T follicular helper cell (primary cell): ENCODE measurements around the gene CTH.
"Not testable (repeated sequence)": the region's sequence is repeated elsewhere in the genome, so short reads cannot be mapped to it uniquely, and the experiment has no call there.

Experiments used
- DNase-seq: peaks from one replicate; pipeline ENCODE4 v3.0.0-alpha.2; 2020; ENCODE audit warnings: low read depth
- total RNA-seq, 2 experiments: gene quantifications; one replicate each; lab custom pipeline; 2026; lab: John Stamatoyannopoulos, UW

CTH gene
- 3.6 to 26.8 reads per million in 2 experiments for total RNA-seq

GRCh38 chr1:70410604-70411359 is at the start of gene CTH:
Gene CTH, plus strand, starts transcription at chr1:70411268. Its CDS starts 148 bp downstream, at chr1:70411416.
- DNase-seq = peak; percentile 90

- DNase-seq = no peak
Measured at GRCh38 chr1:70361727-70362398, 49.2 kb upstream of the CTH start.

GRCh38 chr1:70364439-70364838 is 46.6 kb upstream of the CTH start:
- no peak for DNase-seq

GRCh38 chr1:70366425-70366952 is 44.6 kb upstream of the CTH start:
- DNase-seq = not testable (repeated sequence)

- not testable (repeated sequence) for DNase-seq
Measured at GRCh38 chr1:70366997-70367396, 44.1 kb upstream of the CTH start.

GRCh38 chr1:70367397-70367796 is 43.7 kb upstream of the CTH start:
- not testable (repeated sequence) for DNase-seq

GRCh38 chr1:70371586-70371985 is 39.5 kb upstream of the CTH start:
- not testable (repeated sequence) for DNase-seq

- no peak for DNase-seq
Measured at GRCh38 chr1:70372426-70372825, 38.6 kb upstream of the CTH start.

GRCh38 chr1:70373580-70373979 is 37.5 kb upstream of the CTH start:
- not testable (repeated sequence) for DNase-seq

- no peak for DNase-seq
Measured at GRCh38 chr1:70376196-70376595, 34.9 kb upstream of the CTH start.

GRCh38 chr1:70382682-70383081 is 28.4 kb upstream of the CTH start:
- no peak for DNase-seq

GRCh38 chr1:70383483-70383882 is 27.6 kb upstream of the CTH start:
- DNase-seq = no peak

GRCh38 chr1:70384542-70384941 is 26.5 kb upstream of the CTH start:
- DNase-seq = no peak

- DNase-seq = no peak
Measured at GRCh38 chr1:70385477-70385876, 25.6 kb upstream of the CTH start.

- DNase-seq = no peak
Measured at GRCh38 chr1:70386121-70386520, 24.9 kb upstream of the CTH start.

- no peak for DNase-seq
Measured at GRCh38 chr1:70387507-70387906, 23.6 kb upstream of the CTH start.

GRCh38 chr1:70392626-70393025 is 18.4 kb upstream of the CTH start:
- no peak for DNase-seq

GRCh38 chr1:70396607-70397006 is 14.5 kb upstream of the CTH start:
- no peak for DNase-seq

- DNase-seq = no peak
Measured at GRCh38 chr1:70397013-70397412, 14.1 kb upstream of the CTH start.

GRCh38 chr1:70400335-70400734 is 10.7 kb upstream of the CTH start:
- no peak for DNase-seq

- no peak for DNase-seq
Measured at GRCh38 chr1:70401974-70402373, 9.1 kb upstream of the CTH start.

GRCh38 chr1:70403759-70404158 is 7.3 kb upstream of the CTH start:
- no peak for DNase-seq

- no peak for DNase-seq
Measured at GRCh38 chr1:70405780-70406416, 5.2 kb upstream of the CTH start.
